ENCODE measurements around the gene MTR. TPM values are rescaled to one million over a fixed set of nuclear protein-coding genes. Genes with fewer than 3 reads are reported as not detected.

MTR gene
- total RNA-seq, 2 donors from 2014 or later = 67.4 to 68.7 TPM

DNA sequence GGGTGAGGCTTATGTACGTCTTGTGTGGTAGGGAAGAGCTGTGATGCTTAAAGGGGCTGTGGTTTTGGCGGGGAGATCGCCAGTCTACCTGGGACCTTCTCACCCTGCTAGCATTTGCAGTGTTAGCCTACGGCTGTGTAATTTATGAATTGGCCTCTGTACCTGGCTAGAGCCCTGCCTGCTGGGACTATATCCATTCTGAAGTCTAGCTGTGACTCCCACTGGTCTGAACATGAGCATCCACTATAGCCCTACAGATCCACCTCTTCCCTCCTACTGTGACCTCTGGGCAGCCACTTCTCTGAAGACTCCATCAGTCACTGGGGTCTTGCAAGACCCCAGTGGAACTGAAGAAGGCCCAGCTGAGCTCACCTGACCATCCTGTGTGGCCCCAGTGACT, 135.4 kb downstream of the MTR start:
- Mint-ChIP-seq H3K9me3 (peaks cover 8 to 10% of the 10 kb centered on the region in 2 donors), H3K27ac (no peak overlapping the region), H3K36me3 (no peaks in the 10 kb centered on the region)
- ATAC-seq (no peak), DNase-seq (ENCODE audit: low spot score in 2 of 2) (no peak)

GRCh38 chr1:236938760-236939159, 143.7 kb downstream of the MTR start:
- no peaks in the 10 kb centered on the region for H3K36me3 Mint-ChIP-seq
- no peaks in the 10 kb centered on the region for H3K9me3 Mint-ChIP-seq
- no peak for ATAC-seq
- H3K27ac Mint-ChIP-seq = no peak overlapping the region
- DNase-seq (ENCODE audit: low spot score in 2 of 2) = no peak

- H3K27ac Mint-ChIP-seq = no peak overlapping the region
- no peaks in the 10 kb centered on the region for H3K36me3 Mint-ChIP-seq
- DNase-seq (ENCODE audit: low spot score in 2 of 2) (no peak), ATAC-seq (no peak)
- peaks cover 0 to 2% of the 10 kb centered on the region in 2 donors for H3K9me3 Mint-ChIP-seq
These were observed 147.3 kb downstream of the MTR start for GRCh38 chr1:236942431-236942830.

DNA sequence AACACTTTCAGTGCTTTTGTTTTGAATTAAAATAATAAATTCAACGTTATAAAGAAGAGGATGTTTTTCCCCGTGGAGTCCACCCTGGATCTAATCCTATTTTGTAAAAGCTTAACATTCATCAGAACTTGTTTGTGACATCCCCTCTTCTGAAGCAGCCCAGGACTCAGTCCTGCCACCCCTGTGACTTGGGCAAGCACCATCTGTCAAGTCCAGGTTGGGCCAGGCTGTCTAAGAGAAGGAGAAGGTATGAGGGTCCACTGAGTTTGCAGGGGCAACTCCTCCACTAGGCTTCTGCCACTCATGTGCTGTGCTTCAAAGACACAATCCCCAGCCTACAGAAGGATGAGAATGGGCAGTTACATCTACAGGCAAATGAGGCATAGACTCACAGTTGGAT, 149.5 kb downstream of the MTR start:
- Mint-ChIP-seq H3K36me3 (no peaks in the 10 kb centered on the region), H3K27ac (no peak overlapping the region), H3K9me3 (peaks cover 0 to 2% of the 10 kb centered on the region in 2 donors)
- DNase-seq (ENCODE audit: low spot score in 2 of 2) (no peak), ATAC-seq (no peak)

GRCh38 chr1:236945002-236945401, 149.9 kb downstream of the MTR start:
- no peaks in the 10 kb centered on the region for H3K36me3 Mint-ChIP-seq
- H3K27ac Mint-ChIP-seq = no peak overlapping the region
- DNase-seq (ENCODE audit: low spot score in 2 of 2) (no peak), ATAC-seq (no peak)
- H3K9me3 Mint-ChIP-seq = peaks cover 0 to 2% of the 10 kb centered on the region in 2 donors

DNA sequence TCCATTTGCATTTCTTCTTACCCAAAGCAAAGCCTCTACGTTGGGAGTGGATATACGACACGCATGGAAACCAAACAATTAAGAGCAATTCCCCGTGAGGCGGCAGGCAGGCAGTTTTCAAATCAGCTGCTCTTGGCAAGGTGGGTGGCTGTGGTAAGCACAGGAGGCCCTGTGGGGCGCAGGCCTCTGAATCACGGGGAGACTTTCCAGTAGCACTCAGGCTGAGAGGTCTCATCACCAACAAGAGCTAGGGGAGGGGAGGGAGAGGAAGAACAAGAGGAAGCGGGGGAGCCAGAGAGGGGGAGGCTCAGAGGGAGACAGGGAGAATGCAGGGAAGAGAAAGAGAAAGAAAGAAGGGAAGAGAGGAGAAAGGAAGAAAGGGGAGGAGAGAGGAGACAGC, 152.7 kb downstream of the MTR start:
- peaks cover 0 to 6% of the 10 kb centered on the region in 2 donors for H3K9me3 Mint-ChIP-seq
- no peak for ATAC-seq
- no peak for DNase-seq (ENCODE audit: low spot score in 2 of 2)
- H3K36me3 Mint-ChIP-seq = no peaks in the 10 kb centered on the region
- no peak overlapping the region for H3K27ac Mint-ChIP-seq

- Mint-ChIP-seq H3K9me3 (peaks cover 0 to 9% of the 10 kb centered on the region in 2 donors), H3K27ac (no peak overlapping the region), H3K36me3 (no peaks in the 10 kb centered on the region)
- ATAC-seq (no peak), DNase-seq (ENCODE audit: low spot score in 2 of 2) (no peak)
These were observed 153.3 kb downstream of the MTR start for GRCh38 chr1:236948381-236948780.

DNA sequence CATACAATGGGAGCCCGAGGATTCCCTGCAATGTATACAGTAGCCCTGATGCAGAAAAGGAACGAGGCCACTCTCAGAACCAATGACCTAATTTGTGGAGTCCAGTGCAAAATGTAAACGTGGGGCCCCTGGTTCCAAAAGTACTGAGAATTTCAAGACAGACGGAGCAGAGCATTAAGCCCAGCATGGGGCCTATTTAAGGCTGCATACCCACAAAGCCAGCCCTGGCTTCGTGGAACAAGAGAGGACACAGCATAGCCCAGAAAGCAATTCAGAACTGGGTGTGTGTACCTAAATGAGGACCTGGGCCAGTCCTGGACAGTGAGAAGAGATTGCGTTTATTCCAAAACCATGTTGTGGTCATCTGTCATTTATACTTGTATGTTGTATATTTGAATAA, 153.9 kb downstream of the MTR start:
- ATAC-seq = no peak
- H3K36me3 Mint-ChIP-seq = peaks cover 0 to 3% of the 10 kb centered on the region in 2 donors
- H3K9me3 Mint-ChIP-seq = peaks cover 0 to 14% of the 10 kb centered on the region in 2 donors
- no peak for DNase-seq (ENCODE audit: low spot score in 2 of 2)
- H3K27ac Mint-ChIP-seq = no peak overlapping the region

DNA sequence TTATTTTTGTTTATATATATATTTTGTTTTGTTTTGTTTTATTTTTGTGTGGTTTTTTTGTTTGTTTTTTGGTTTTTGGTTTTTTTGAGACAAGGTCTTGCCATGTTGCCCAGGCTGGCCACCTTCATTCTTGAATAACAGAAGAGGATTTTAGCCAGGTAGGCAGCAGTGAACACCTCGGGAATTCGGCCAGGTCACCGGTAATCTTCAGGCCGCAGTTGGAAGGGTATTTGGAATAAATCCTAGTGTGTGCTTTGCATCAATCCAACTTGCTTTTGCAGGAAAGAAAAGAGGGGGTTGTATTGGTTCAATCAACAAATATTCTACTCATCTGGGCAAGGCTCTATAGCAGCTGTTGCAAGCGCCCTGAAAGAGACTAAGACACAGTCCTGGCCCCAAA, 155.3 kb downstream of the MTR start:
- peaks cover 0 to 4% of the 10 kb centered on the region in 2 donors for H3K36me3 Mint-ChIP-seq
- no peak for ATAC-seq
- H3K9me3 Mint-ChIP-seq = peaks cover 0 to 12% of the 10 kb centered on the region in 2 donors

GRCh38 chr1:236951672-236952071, 156.6 kb downstream of the MTR start:
- ATAC-seq (no peak), DNase-seq (ENCODE audit: low spot score in 2 of 2) (no peak)
- no peak overlapping the region for H3K27ac Mint-ChIP-seq
- H3K9me3 Mint-ChIP-seq = peaks cover 0 to 12% of the 10 kb centered on the region in 2 donors
- H3K36me3 Mint-ChIP-seq = peaks cover 0 to 4% of the 10 kb centered on the region in 2 donors

More for the DNA sequence above, 155.3 kb downstream of the MTR start:
- no peak for DNase-seq (ENCODE audit: low spot score in 2 of 2)
- no peak overlapping the region for H3K27ac Mint-ChIP-seq

DNA sequence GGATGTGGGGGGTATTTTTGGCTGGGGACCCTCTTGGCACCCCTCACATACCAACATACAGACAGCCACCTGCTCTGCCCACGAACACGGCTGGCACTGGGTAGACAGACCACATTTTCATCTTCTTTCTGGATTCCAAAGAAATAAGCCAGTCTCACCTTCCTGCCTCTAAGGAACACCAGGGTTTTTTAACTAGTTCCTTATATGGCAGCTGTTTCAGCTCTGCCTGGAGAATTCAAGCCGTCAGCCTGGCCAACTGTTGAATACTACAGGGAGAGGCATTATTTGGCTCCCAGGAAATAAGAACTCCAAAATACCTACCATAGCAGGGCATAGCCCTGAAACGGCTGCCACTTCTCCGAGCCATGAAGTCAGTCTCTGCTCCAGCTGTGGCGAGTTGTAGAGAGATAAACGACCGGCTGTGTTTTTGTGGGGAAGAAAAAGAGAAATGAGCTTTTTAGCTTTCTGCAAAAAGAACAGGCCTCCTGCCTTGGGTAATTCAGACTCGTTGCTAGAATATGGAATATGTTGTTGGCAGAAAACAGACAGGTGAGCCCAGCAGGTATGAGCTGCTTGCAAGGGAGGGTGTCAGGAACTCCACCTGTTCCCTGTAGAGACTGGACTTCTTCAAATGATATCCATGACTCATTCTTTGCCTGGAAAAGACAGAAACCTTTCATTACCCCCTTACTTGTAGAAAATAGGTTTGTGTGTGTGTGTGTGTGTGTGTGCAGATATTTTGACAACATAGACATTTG, 157.3 kb downstream of the MTR start:
- Mint-ChIP-seq H3K27ac (no peak overlapping the region), H3K36me3 (peaks cover 0 to 4% of the 10 kb centered on the region in 2 donors), H3K9me3 (peaks cover 0 to 12% of the 10 kb centered on the region in 2 donors)
- DNase-seq (ENCODE audit: low spot score in 2 of 2) (no peak), ATAC-seq (no peak)

DNA sequence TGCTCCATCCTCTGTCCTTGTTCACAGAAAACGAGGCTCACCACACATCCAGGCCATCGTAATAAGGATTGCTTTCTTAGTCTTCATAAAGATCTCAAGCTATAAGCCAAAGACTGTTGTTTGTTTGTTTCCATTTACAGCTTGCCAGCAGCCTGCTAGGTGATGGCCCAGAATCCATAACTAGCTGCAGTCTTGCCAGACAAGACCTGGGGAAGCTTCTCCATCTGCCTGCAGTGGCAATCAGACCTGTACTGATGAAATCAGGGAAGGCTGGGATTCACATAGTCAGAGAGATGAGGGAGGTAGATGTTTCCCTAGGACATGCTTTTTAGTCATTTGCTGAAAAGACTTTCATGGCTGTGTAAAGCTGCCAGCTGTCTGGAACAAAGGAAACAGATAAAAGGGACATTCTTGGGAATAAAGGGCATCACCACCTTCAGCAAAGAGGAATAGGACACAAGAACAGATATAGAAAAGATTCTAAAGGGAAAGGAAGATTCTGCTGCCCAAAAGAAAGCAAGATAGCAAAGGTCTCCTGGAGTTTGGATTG, 158.1 kb downstream of the MTR start:
- peaks cover 0 to 4% of the 10 kb centered on the region in 2 donors for H3K36me3 Mint-ChIP-seq
- H3K27ac Mint-ChIP-seq = no peak overlapping the region
- ATAC-seq = no peak
- H3K9me3 Mint-ChIP-seq = peaks cover under 1 to 12% of the 10 kb centered on the region in 2 donors
- no peak for DNase-seq (ENCODE audit: low spot score in 2 of 2)

Other genes with a start within 250 kb of the MTR start
- 10 to 100 TPM; 49.4 to 74.0 TPM for gene HEATR1, start 190.8 kb upstream of the MTR start, total RNA-seq
- gene ACTN2, start 108.8 kb upstream of the MTR start, total RNA-seq = under 1 TPM; 0.37 to 0.50 TPM
- not detected for gene MT1HL1, start 209.1 kb downstream of the MTR start, total RNA-seq
- not detected for gene RYR2, start 246.9 kb downstream of the MTR start, total RNA-seq

All from activated naive CD4-positive, alpha-beta T cell treated with anti-CD3 and anti-CD28 coated beads, Interleukin-2, amount 50 U/mL, for 72 hours (primary cell).